Measurements from ENCODE around the gene KPTN.

GRCh38 chr19:47470447-47471195 lies 13.4 kb downstream of the KPTN start:
- TF ChIP-seq POLR2A (IDR thresholded peaks at IDR 0.05; ENCODE audit: low read length), result no peak
- TF ChIP-seq GATA1 (IDR thresholded peaks at IDR 0.05; ENCODE audit: low read depth, low read length), result no peak

Measured in erythroblast (primary cell).